Naive thymus-derived CD4-positive, alpha-beta T cell (primary cell): ENCODE results near the gene SERPINB1. TPM values are rescaled to one million over a fixed set of nuclear protein-coding genes. Genes with fewer than 3 reads are reported as not detected.

ENCODE experiments used
- ATAC-seq: fragments of 150-1000 bp; cut with Tn5 transposase; 2 replicates; pipeline ENCODE4 v1.10.0; 2021; ENCODE audit warnings: mild to moderate bottlenecking, moderate library complexity
- CTCF ChIA-PET: fragments of 350-600 bp; sonication (Branson Sonifier 250); formaldehyde crosslinking; loops from one replicate; lab custom pipeline; 2021; ENCODE audit warnings: antibody characterized with exemption; lab: Charles Lee
- POLR2A ChIA-PET: fragments of 350-600 bp; sonication (Branson Sonifier 250); formaldehyde crosslinking; loops from one replicate; lab custom pipeline; 2021; ENCODE audit warnings: antibody characterized with exemption, inconsistent platforms; lab: Charles Lee
- DNase-seq, 9 donors: peaks; one replicate each; pipeline versions ENCODE4 v3.0.0 to v3.0.0-alpha.2; 2020 to 2022; ENCODE audit warnings: mixed read lengths in 1 of 9
- H3K27ac ChIP-seq: one replicate; pipeline ENCODE4 v1.7.0; 2013; ENCODE audit warnings: mild to moderate bottlenecking, low read depth, low read length, moderate library complexity
- H3K27me3 ChIP-seq, 2 donors: one replicate each; pipeline ENCODE4 v1.7.0; 2013; ENCODE audit warnings: low read length in 2 of 2, mild to moderate bottlenecking in 2 of 2, moderate library complexity in 2 of 2; ENCODE audit not compliant: control insufficient read depth in 2 of 2, insufficient read depth in 2 of 2
- H3K36me3 ChIP-seq, 3 experiments: 1 replicate in 2 of 3; 2 replicates in 1 of 3; pipeline ENCODE4 v1.7.0; 2013; ENCODE audit warnings: low read length in 3 of 3, mild to moderate bottlenecking in 3 of 3, moderate library complexity in 1 of 3; ENCODE audit not compliant: insufficient read depth in 3 of 3, control insufficient read depth in 2 of 3
- H3K4me1 ChIP-seq, 2 donors: one replicate each; pipeline ENCODE4 v1.7.0; 2013; ENCODE audit warnings: low read length in 2 of 2, mild to moderate bottlenecking in 2 of 2, moderate library complexity in 1 of 2; ENCODE audit not compliant: control insufficient read depth in 2 of 2, insufficient read depth in 2 of 2
- H3K4me3 ChIP-seq: 2 replicates; pipeline ENCODE4 v1.7.0; 2013; ENCODE audit warnings: mild to moderate bottlenecking, low read length
- H3K9me3 ChIP-seq, 3 experiments: 1 replicate in 2 of 3; 2 replicates in 1 of 3; pipeline ENCODE4 v1.7.0; 2013; ENCODE audit warnings: low read length in 3 of 3; ENCODE audit not compliant: control insufficient read depth in 2 of 3
- H3K27ac Mint-ChIP-seq, 9 donors: one replicate each; pipeline ENCODE4 v1.8.0; 2020 to 2022; ENCODE audit warnings: mixed read lengths in 9 of 9, mild to moderate bottlenecking in 8 of 9, moderate library complexity in 5 of 9, inconsistent platforms in 2 of 9
- H3K27me3 Mint-ChIP-seq, 5 donors: one replicate each; pipeline ENCODE4 v1.8.0; 2021 to 2022; ENCODE audit warnings: mixed read lengths in 5 of 5, mild to moderate bottlenecking in 1 of 5
- H3K36me3 Mint-ChIP-seq, 5 donors: one replicate each; pipeline ENCODE4 v1.8.0; 2020 to 2022; ENCODE audit warnings: mixed read lengths in 5 of 5, mild to moderate bottlenecking in 3 of 5, inconsistent platforms in 1 of 5
- H3K4me1 Mint-ChIP-seq, 7 donors: one replicate each; pipeline ENCODE4 v1.8.0; 2020 to 2022; ENCODE audit warnings: mixed read lengths in 7 of 7, mild to moderate bottlenecking in 3 of 7, inconsistent platforms in 1 of 7
- H3K4me3 Mint-ChIP-seq, 10 donors: one replicate each; pipeline ENCODE4 v1.8.0; 2020 to 2022; ENCODE audit warnings: mild to moderate bottlenecking in 10 of 10, mixed read lengths in 10 of 10, moderate library complexity in 6 of 10, inconsistent platforms in 2 of 10
- H3K9me3 Mint-ChIP-seq, 11 donors: one replicate each; pipeline ENCODE4 v1.8.0; 2020 to 2022; ENCODE audit warnings: mixed read lengths in 11 of 11, mild to moderate bottlenecking in 4 of 11, inconsistent platforms in 1 of 11, moderate library complexity in 1 of 11
- intact Hi-C, 2 donors: fragments of 100-400 bp; cut with micrococcal nuclease; formaldehyde crosslinking; loops; one replicate each; pipeline ENCODE4 v1.15.1; 2023
- polyA plus RNA-seq, 2 donors: library from polyadenylated mRNA; unstranded; fragments of 300-500 nt; fragmentation: Illumina TruSeq; gene quantifications; one replicate each; pipeline ENCODE4 v1.2.3, GENCODE V29; 2021
- total RNA-seq, 6 experiments: library from RNA in 5 of 6; stranded (reverse) in 5 of 6; gene quantifications; 1 replicate in 5 of 6; 2 replicates in 1 of 6; pipeline ENCODE4 v1.2.3 and lab custom pipeline; 2021 to 2026

The SERPINB1 gene
- total and polyA plus RNA-seq, 7 experiments from 2014 or later, result 43.8 to 135 (median 68.8) TPM

- Mint-ChIP-seq H3K36me3 (peaks cover 0 to 29% (median 0%) of the 10 kb centered on the region in 5 donors), H3K27ac (no peak overlapping the region), H3K4me1 (peaks cover 16 to 60% (median 47%) of the 10 kb centered on the region in 7 donors), H3K4me3 (no peak overlapping the region), H3K27me3 (no peaks in the 10 kb centered on the region), H3K9me3 (peaks cover 0 to 4% (median 0%) of the 10 kb centered on the region in 11 donors)
- CTCF ChIA-PET, result interaction anchor here (1.1 to 1.4 kb wide), 7 partner anchors 9 to 41 kb away, joined by 3 to 5 read pairs (median 3); no protein-coding TSS in a partner anchor
- H3K36me3 ChIP-seq, result no peaks in the 10 kb centered on the region
- no peak overlapping the region for H3K27ac ChIP-seq
- no peaks in the 10 kb centered on the region for H3K27me3 ChIP-seq
- ATAC-seq (no peak), DNase-seq (no peak)
- H3K4me3 ChIP-seq, result no peak overlapping the region
- peaks cover 7 to 11% of the 10 kb centered on the region in 2 donors for H3K4me1 ChIP-seq
- H3K9me3 ChIP-seq, result no peaks in the 10 kb centered on the region
- intact Hi-C loops, result no loop called here
- POLR2A ChIA-PET, result interaction anchor here (1.3 to 4.8 kb wide), 8 partner anchors 18 to 33 kb away, joined by 3 to 32 read pairs (median 10); partner anchors contain the start of genes SERPINB1 and SERPINB9
Measured at GRCh38 chr6:2870046-2870636, 28.5 kb upstream of the SERPINB1 start.

GRCh38 chr6:2868637-2869036 lies 27.0 kb upstream of the SERPINB1 start:
- POLR2A ChIA-PET, result interaction anchor here (0.7 to 4.8 kb wide), 9 partner anchors 19 to 72 kb away, joined by 4 to 32 read pairs (median 6); partner anchors contain the start of genes SERPINB1 and SERPINB9
- Mint-ChIP-seq H3K9me3 (peaks cover 0 to 5% (median 0%) of the 10 kb centered on the region in 11 donors), H3K27ac (peak overlapping the region in 8 of 9 donors; percentile 30 to 90 (median 76)), H3K27me3 (no peaks in the 10 kb centered on the region), H3K4me1 (peaks cover 6 to 57% (median 42%) of the 10 kb centered on the region in 7 donors), H3K36me3 (peaks cover 0 to 26% (median 0%) of the 10 kb centered on the region in 5 donors), H3K4me3 (peak overlapping the region in 4 of 10 donors; percentile 23 to 60 (median 44))
- Histone ChIP-seq H3K4me1 (peaks cover under 1 to 1% of the 10 kb centered on the region in 2 donors), H3K36me3 (no peaks in the 10 kb centered on the region), H3K4me3 (no peak overlapping the region), H3K27ac (no peak overlapping the region), H3K9me3 (no peaks in the 10 kb centered on the region), H3K27me3 (no peaks in the 10 kb centered on the region)
- ATAC-seq, result no peak
- CTCF ChIA-PET, result interaction anchor here (0.8 to 1.4 kb wide), 5 partner anchors 10 to 43 kb away, joined by 3 read pairs; no protein-coding TSS in a partner anchor
- intact Hi-C loops, result loop anchor here (1.0 kb wide), 2 partner anchors 10 to 12 kb away; no protein-coding TSS in a partner anchor
- DNase-seq, result no peak

- Mint-ChIP-seq H3K4me1 (peaks cover 15 to 63% (median 55%) of the 10 kb centered on the region in 7 donors), H3K36me3 (peaks cover 0 to 33% (median 0%) of the 10 kb centered on the region in 5 donors), H3K9me3 (peaks cover 0 to 11% (median 0%) of the 10 kb centered on the region in 11 donors), H3K4me3 (no peak overlapping the region), H3K27me3 (no peaks in the 10 kb centered on the region), H3K27ac (peak overlapping the region in 3 of 9 donors; percentile 9 to 47 (median 43))
- Histone ChIP-seq H3K9me3 (no peaks in the 10 kb centered on the region), H3K4me3 (no peak overlapping the region), H3K27ac (no peak overlapping the region), H3K27me3 (no peaks in the 10 kb centered on the region), H3K4me1 (peaks cover 23 to 25% of the 10 kb centered on the region in 2 donors), H3K36me3 (no peaks in the 10 kb centered on the region)
- POLR2A ChIA-PET, result interaction anchor here (0.7 to 1.7 kb wide), 6 partner anchors 11 to 37 kb away, joined by 3 to 8 read pairs (median 4); partner anchors contain the start of gene SERPINB9
- intact Hi-C loops, result no loop called here
- ATAC-seq, result no peak
- CTCF ChIA-PET, result interaction anchor here (0.9 to 1.4 kb wide), 3 partner anchors 15 to 20 kb away, joined by 3 to 6 read pairs (median 4); no protein-coding TSS in a partner anchor
- DNase-seq, result no peak
Measured at GRCh38 chr6:2866171-2866846, 24.6 kb upstream of the SERPINB1 start.

GRCh38 chr6:2865694-2866151 lies 24.1 kb upstream of the SERPINB1 start:
- POLR2A ChIA-PET, result interaction anchor here (0.7 to 1.7 kb wide), 6 partner anchors 9 to 37 kb away, joined by 3 to 8 read pairs (median 4); partner anchors contain the start of gene SERPINB9

GRCh38 chr6:2865270-2865669 lies 23.6 kb upstream of the SERPINB1 start:
- POLR2A ChIA-PET, result interaction anchor here (0.7 to 1.7 kb wide), 8 partner anchors 8 to 201 kb away, joined by 3 to 8 read pairs (median 3); partner anchors contain the start of gene SERPINB9
- H3K4me1 Mint-ChIP-seq, result peaks cover 20 to 73% (median 62%) of the 10 kb centered on the region in 7 donors
- H3K4me3 Mint-ChIP-seq, result no peak overlapping the region

More at GRCh38 chr6:2865694-2866151, 24.1 kb upstream of the SERPINB1 start:
- Mint-ChIP-seq H3K36me3 (peaks cover 0 to 37% (median 0%) of the 10 kb centered on the region in 5 donors), H3K9me3 (peaks cover 0 to 16% (median 0%) of the 10 kb centered on the region in 11 donors), H3K4me1 (peaks cover 20 to 69% (median 61%) of the 10 kb centered on the region in 7 donors), H3K27ac (peak overlapping the region in 5 of 9 donors; percentile 9 to 65 (median 43)), H3K4me3 (no peak overlapping the region), H3K27me3 (no peaks in the 10 kb centered on the region)
- Histone ChIP-seq H3K36me3 (no peaks in the 10 kb centered on the region), H3K27me3 (no peaks in the 10 kb centered on the region), H3K27ac (no peak overlapping the region), H3K4me3 (no peak overlapping the region), H3K4me1 (peaks cover 24 to 28% of the 10 kb centered on the region in 2 donors), H3K9me3 (no peaks in the 10 kb centered on the region)
- intact Hi-C loops, result no loop called here
- DNase-seq, result no peak
- CTCF ChIA-PET, result interaction anchor here (0.9 to 1.3 kb wide), 3 partner anchors 10 to 16 kb away, joined by 3 to 4 read pairs (median 3); no protein-coding TSS in a partner anchor
- ATAC-seq, result no peak

GRCh38 chr6:2863901-2864300 lies 22.2 kb upstream of the SERPINB1 start:
- Mint-ChIP-seq H3K4me3 (no peak overlapping the region), H3K4me1 (peaks cover 29 to 77% (median 64%) of the 10 kb centered on the region in 7 donors), H3K9me3 (peaks cover 0 to 19% (median 0%) of the 10 kb centered on the region in 11 donors), H3K27ac (peak overlapping the region in 6 of 9 donors; percentile 13 to 98 (median 68)), H3K27me3 (no peaks in the 10 kb centered on the region), H3K36me3 (peaks cover 0 to 30% (median 0%) of the 10 kb centered on the region in 5 donors)
- DNase-seq, result no peak
- no peaks in the 10 kb centered on the region for H3K36me3 ChIP-seq
- POLR2A ChIA-PET, result interaction anchor here (1.1 to 1.5 kb wide), 5 partner anchors 18 to 73 kb away, joined by 3 to 5 read pairs (median 3); no protein-coding TSS in a partner anchor
- CTCF ChIA-PET, result interaction anchor here (1.3 kb wide), 1 partner anchor 13 kb away, joined by 5 read pairs; no protein-coding TSS in a partner anchor
- ATAC-seq, result no peak
- intact Hi-C loops, result no loop called here
- peaks cover 35 to 37% of the 10 kb centered on the region in 2 donors for H3K4me1 ChIP-seq
- H3K27me3 ChIP-seq, result no peaks in the 10 kb centered on the region
- no peaks in the 10 kb centered on the region for H3K9me3 ChIP-seq
- H3K4me3 ChIP-seq, result no peak overlapping the region
- H3K27ac ChIP-seq, result no peak overlapping the region

More at GRCh38 chr6:2865270-2865669, 23.6 kb upstream of the SERPINB1 start:
- H3K4me1 ChIP-seq, result peaks cover 24 to 28% of the 10 kb centered on the region in 2 donors
- intact Hi-C loops, result no loop called here
- peaks cover 0 to 17% (median 0%) of the 10 kb centered on the region in 11 donors for H3K9me3 Mint-ChIP-seq
- DNase-seq, result no peak
- no peak overlapping the region for H3K27ac ChIP-seq
- H3K4me3 ChIP-seq, result no peak overlapping the region
- CTCF ChIA-PET, result interaction anchor here (0.6 to 1.3 kb wide), 3 partner anchors 9 to 56 kb away, joined by 3 to 4 read pairs (median 4); no protein-coding TSS in a partner anchor
- no peaks in the 10 kb centered on the region for H3K27me3 ChIP-seq
- H3K36me3 ChIP-seq, result no peaks in the 10 kb centered on the region
- no peaks in the 10 kb centered on the region for H3K27me3 Mint-ChIP-seq
- no peak for ATAC-seq
- no peaks in the 10 kb centered on the region for H3K9me3 ChIP-seq
- peak overlapping the region in 1 of 9 donors; percentile 77 for H3K27ac Mint-ChIP-seq
- H3K36me3 Mint-ChIP-seq, result peaks cover 0 to 37% (median 0%) of the 10 kb centered on the region in 5 donors
